Breast epithelium (tissue), 4 donors: ENCODE results near the gene EIF2B5. TPM values are rescaled to one million over a fixed set of nuclear protein-coding genes. Genes with fewer than 3 reads are reported as not detected.
A peak's percentile ranks its signal among the peaks of the same experiment; 100 is the strongest.

ENCODE experiments used
- DNase-seq, 2 donors: peaks; one replicate each; pipeline ENCODE4 v3.0.0-alpha.2; 2019; ENCODE audit warnings: low spot score in 2 of 2
- H3K27ac ChIP-seq, 2 donors: fragments of 200-600 bp; sonication (generic) in 1 of 2; one replicate each; pipeline ENCODE4 v1.5.1; 2016 to 2019; ENCODE audit warnings: mild to moderate bottlenecking in 1 of 2
- H3K27me3 ChIP-seq, 2 donors: fragments of 200-600 bp; sonication (generic) in 1 of 2; one replicate each; pipeline versions ENCODE4 v1.5.1 to v1.6.0; 2017 to 2019; ENCODE audit warnings: control low read depth in 1 of 2, mild to moderate bottlenecking in 1 of 2
- H3K36me3 ChIP-seq: fragments of 200-600 bp; one replicate; pipeline ENCODE4 v1.5.1; 2019
- H3K4me1 ChIP-seq, 2 donors: fragments of 200-600 bp; sonication (generic); one replicate each; pipeline ENCODE4 v1.5.1; 2016 to 2019; ENCODE audit warnings: control low read depth in 1 of 2
- H3K4me3 ChIP-seq, 3 donors: fragments of 200-600 bp; sonication (generic); 1 replicate in 2 of 3; 2 replicates in 1 of 3; pipeline ENCODE4 v1.5.1; 2016 to 2019; ENCODE audit warnings: mild to moderate bottlenecking in 3 of 3, moderate library complexity in 2 of 3
- H3K9me3 ChIP-seq, 2 donors: fragments of 200-600 bp; sonication (generic) in 1 of 2; one replicate each; pipeline ENCODE4 v1.5.1; 2016 to 2019; ENCODE audit warnings: control low read depth in 1 of 2
- POLR2A ChIP-seq: fragments of 450-650 bp; IDR thresholded peaks from one replicate; pipeline ENCODE4 v1.6.1; 2016; ENCODE audit warnings: antibody characterized with exemption, mild to moderate bottlenecking, moderate library complexity
- POLR2AphosphoS5 ChIP-seq, 3 donors: sonication (generic); formaldehyde crosslinking; IDR thresholded peaks; one replicate each; pipeline ENCODE4 v1.6.1; 2017; ENCODE audit warnings: antibody characterized with exemption in 3 of 3
- intact Hi-C: fragments of 100-400 bp; cut with DNase I; formaldehyde crosslinking; loops from one replicate; pipeline ENCODE4 v1.15.1; 2023; ENCODE audit warnings: low total_unique reads
- total RNA-seq, 3 donors: library from RNA; depleted of rRNA; stranded (reverse); fragments of >200 nt; gene quantifications; one replicate each; pipeline ENCODE4 v1.1.0, GENCODE V29; 2016
- TF ChIP-seq, protein P1 (sequence below), 3 donors: fragments of 450-650 bp; IDR thresholded peaks; one replicate each; pipeline ENCODE4 v1.5.1; 2016 to 2017; ENCODE audit warnings: antibody characterized with exemption in 3 of 3, mild to moderate bottlenecking in 3 of 3, moderate library complexity in 3 of 3

Gene EIF2B5
- total RNA-seq, 3 donors from 2014 or later = 37.3 to 62.3 (median 50.1) TPM

DNA sequence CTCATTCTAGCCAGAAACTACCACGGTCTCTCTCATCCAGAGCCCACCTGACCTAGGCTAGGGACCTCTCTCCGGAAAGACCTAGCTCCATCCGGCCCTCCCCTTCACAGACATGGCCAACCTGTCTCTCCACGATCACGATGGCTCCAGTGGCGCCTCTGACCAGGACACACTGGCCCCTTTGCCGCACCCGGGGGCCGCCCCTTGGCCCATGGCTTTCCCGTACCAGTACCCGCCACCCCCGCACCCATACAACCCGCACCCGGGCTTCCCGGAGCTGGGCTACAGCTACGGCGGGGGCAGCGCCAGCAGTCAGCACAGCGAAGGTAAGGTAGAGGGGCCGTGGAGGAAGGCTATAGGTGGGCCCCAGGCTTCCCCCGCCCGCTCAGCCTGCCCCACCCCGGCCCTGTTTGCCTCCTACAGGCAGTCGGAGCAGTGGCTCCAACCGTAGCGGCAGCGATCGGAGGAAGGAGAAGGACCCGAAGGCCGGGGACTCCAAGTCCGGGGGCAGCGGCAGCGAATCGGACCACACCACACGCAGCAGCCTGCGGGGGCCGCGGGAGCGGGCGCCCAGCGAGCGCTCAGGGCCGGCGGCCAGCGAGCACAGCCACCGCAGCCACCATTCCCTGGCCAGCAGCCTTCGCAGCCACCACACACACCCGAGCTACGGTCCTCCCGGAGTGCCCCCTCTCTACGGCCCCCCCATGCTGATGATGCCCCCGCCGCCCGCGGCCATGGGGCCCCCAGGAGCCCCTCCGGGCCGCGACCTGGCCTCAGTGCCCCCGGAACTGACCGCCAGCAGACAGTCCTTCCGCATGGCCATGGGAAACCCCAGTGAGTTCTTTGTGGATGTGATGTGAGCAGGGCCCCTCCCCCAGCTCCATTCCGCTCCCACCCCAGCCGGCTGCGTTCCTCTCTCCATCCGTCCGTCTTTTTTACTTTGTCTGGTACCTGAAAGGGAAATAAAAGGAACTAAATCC is 35.0 kb downstream of the EIF2B5 start:
- Histone ChIP-seq H3K4me3 (no peak overlapping the region), H3K9me3 (no peaks in the 10 kb centered on the region), H3K4me1 (no peaks in the 10 kb centered on the region), H3K27ac (no peak overlapping the region), H3K27me3 (no peaks in the 10 kb centered on the region), H3K36me3 (peaks cover 9% of the 10 kb centered on the region)
- DNase-seq = no peak
- intact Hi-C loops = no loop called here
- TF ChIP-seq POLR2AphosphoS5 (IDR thresholded peaks at IDR 0.05) (no peak), POLR2A (no peak)
- TF ChIP-seq, protein P1, sequence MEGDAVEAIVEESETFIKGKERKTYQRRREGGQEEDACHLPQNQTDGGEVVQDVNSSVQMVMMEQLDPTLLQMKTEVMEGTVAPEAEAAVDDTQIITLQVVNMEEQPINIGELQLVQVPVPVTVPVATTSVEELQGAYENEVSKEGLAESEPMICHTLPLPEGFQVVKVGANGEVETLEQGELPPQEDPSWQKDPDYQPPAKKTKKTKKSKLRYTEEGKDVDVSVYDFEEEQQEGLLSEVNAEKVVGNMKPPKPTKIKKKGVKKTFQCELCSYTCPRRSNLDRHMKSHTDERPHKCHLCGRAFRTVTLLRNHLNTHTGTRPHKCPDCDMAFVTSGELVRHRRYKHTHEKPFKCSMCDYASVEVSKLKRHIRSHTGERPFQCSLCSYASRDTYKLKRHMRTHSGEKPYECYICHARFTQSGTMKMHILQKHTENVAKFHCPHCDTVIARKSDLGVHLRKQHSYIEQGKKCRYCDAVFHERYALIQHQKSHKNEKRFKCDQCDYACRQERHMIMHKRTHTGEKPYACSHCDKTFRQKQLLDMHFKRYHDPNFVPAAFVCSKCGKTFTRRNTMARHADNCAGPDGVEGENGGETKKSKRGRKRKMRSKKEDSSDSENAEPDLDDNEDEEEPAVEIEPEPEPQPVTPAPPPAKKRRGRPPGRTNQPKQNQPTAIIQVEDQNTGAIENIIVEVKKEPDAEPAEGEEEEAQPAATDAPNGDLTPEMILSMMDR (IDR thresholded peaks at IDR 0.05) = no peak

GRCh38 chr3:184171562-184171961 is 36.4 kb downstream of the EIF2B5 start:
- H3K4me1 ChIP-seq = peaks cover 4 to 5% of the 10 kb centered on the region in 2 donors
- intact Hi-C loops = no loop called here
- peaks cover 9% of the 10 kb centered on the region for H3K36me3 ChIP-seq
- DNase-seq = no peak
- no peaks in the 10 kb centered on the region for H3K27me3 ChIP-seq
- TF ChIP-seq, protein P1 (IDR thresholded peaks at IDR 0.05) = no peak
- TF ChIP-seq POLR2AphosphoS5 (IDR thresholded peaks at IDR 0.05) (no peak), POLR2A (no peak)
- H3K4me3 ChIP-seq = no peak overlapping the region
- no peaks in the 10 kb centered on the region for H3K9me3 ChIP-seq
- no peak overlapping the region for H3K27ac ChIP-seq

DNA sequence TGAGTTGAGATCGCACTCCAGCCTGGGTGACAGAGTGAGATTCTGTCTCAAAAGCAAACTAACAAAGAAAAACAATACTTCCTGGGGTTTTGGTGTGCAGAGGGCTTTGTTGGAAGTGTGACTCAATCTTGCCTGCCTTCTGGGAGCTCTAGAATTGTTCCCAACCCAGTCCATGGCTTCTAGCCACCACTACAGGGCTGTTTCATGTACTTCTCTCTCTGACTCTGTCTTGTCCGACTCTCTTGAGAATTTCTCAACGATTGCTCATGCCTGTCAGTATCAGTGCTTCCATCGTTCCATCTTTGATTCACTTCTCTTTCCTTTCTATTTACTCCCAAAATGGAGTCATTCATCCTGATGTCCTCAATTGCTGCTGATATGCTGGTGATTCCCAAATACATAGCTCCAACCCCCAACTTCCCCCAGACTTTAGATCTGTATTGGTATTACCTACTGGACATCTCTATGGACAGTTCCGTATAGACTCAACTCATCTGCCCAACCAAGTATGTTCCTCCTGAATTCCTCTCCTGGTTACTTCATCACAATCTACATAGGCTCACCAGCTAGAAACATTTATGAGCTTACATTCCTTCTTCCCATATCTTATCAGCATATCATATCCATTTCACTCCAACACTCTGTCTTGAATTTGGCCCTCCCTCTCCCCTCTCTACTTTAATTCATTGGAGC is 37.7 kb downstream of the EIF2B5 start:
- peaks cover 9% of the 10 kb centered on the region for H3K36me3 ChIP-seq
- H3K27ac ChIP-seq = peak overlapping the region in 1 of 2 donors; percentile 7
- intact Hi-C loops = no loop called here
- H3K9me3 ChIP-seq = no peaks in the 10 kb centered on the region
- no peak overlapping the region for H3K4me3 ChIP-seq
- no peak for TF ChIP-seq POLR2A
- no peak for TF ChIP-seq POLR2AphosphoS5 (IDR thresholded peaks at IDR 0.05)
- TF ChIP-seq, protein P1 (IDR thresholded peaks at IDR 0.05) = no peak
- DNase-seq = no peak
- peaks cover 7 to 13% of the 10 kb centered on the region in 2 donors for H3K4me1 ChIP-seq
- no peaks in the 10 kb centered on the region for H3K27me3 ChIP-seq

DNA sequence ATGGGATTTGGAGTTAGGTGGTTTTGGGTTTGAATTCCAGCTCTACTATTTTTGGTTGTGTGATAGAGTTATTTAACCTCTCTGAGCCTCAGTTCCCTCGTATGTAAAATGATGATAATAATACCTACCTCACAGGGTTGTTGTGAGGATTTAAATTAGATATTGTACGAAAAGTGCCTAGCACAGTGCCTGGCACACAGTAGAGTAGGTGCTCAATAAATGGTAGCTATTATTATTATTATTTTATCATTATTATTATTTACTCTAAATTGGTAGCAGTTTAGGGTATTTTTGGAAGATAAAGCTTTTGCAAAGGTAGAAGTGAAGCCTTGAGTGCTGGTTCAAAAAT is 38.2 kb downstream of the EIF2B5 start:
- H3K27ac ChIP-seq = peak overlapping the region; percentile 7 to 29
- H3K4me3 ChIP-seq = no peak overlapping the region
- peaks cover 5% of the 10 kb centered on the region for H3K36me3 ChIP-seq
- no peak for DNase-seq
- TF ChIP-seq POLR2AphosphoS5 (IDR thresholded peaks at IDR 0.05) (no peak), POLR2A (no peak)
- TF ChIP-seq, protein P1 (IDR thresholded peaks at IDR 0.05) = no peak
- H3K27me3 ChIP-seq = no peaks in the 10 kb centered on the region
- no peaks in the 10 kb centered on the region for H3K9me3 ChIP-seq
- peaks cover 7 to 13% of the 10 kb centered on the region in 2 donors for H3K4me1 ChIP-seq
- intact Hi-C loops = no loop called here

DNA sequence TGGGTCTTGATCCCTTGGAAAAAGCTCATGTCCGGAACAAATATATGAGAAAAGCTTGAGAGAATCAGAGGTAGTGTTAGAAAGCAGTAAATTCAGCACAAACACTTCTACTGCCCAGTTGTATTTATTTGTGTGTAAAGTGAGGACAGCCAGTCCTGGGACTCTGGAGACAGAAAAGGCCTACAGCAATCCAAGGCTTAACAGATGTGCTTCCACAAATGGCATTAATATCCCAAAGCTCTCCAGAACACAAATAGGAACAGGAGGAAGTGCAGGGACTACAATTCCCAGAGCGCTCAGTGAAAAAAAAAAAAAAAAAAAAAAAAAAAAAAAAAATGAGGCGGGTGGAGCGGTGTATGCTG is 39.1 kb downstream of the EIF2B5 start:
- peak overlapping the region; percentile 29 to 40 for H3K27ac ChIP-seq
- peak overlapping the region in 1 of 3 donors; percentile 100 for H3K4me3 ChIP-seq

More for the DNA sequence above, 39.1 kb downstream of the EIF2B5 start:
- intact Hi-C loops = no loop called here
- Histone ChIP-seq H3K27me3 (no peaks in the 10 kb centered on the region), H3K36me3 (no peaks in the 10 kb centered on the region), H3K9me3 (no peaks in the 10 kb centered on the region), H3K4me1 (peaks cover 7 to 13% of the 10 kb centered on the region in 2 donors)
- DNase-seq = no peak
- TF ChIP-seq POLR2AphosphoS5 (IDR thresholded peaks at IDR 0.05) (no peak), POLR2A (no peak)
